Stimulated activated CD4-positive, alpha-beta T cell treated with anti-CD3 and anti-CD28 coated beads, Interleukin-1b, Interleukin-23, amount 100 ng/mL, for 4 hours (primary cell): ENCODE data around the gene PDE4A.
A peak's percentile ranks its signal among the peaks of the same experiment; 100 is the strongest.
"Not testable (repeated sequence)": the region's sequence is repeated elsewhere in the genome, so short reads cannot be mapped to it uniquely, and the experiment has no call there.

Experiments
- DNase-seq, 2 donors: peaks; one replicate each; pipeline ENCODE4 v3.0.0-alpha.2; 2020; ENCODE audit warnings: low read depth in 2 of 2

PDE4A gene

DNA sequence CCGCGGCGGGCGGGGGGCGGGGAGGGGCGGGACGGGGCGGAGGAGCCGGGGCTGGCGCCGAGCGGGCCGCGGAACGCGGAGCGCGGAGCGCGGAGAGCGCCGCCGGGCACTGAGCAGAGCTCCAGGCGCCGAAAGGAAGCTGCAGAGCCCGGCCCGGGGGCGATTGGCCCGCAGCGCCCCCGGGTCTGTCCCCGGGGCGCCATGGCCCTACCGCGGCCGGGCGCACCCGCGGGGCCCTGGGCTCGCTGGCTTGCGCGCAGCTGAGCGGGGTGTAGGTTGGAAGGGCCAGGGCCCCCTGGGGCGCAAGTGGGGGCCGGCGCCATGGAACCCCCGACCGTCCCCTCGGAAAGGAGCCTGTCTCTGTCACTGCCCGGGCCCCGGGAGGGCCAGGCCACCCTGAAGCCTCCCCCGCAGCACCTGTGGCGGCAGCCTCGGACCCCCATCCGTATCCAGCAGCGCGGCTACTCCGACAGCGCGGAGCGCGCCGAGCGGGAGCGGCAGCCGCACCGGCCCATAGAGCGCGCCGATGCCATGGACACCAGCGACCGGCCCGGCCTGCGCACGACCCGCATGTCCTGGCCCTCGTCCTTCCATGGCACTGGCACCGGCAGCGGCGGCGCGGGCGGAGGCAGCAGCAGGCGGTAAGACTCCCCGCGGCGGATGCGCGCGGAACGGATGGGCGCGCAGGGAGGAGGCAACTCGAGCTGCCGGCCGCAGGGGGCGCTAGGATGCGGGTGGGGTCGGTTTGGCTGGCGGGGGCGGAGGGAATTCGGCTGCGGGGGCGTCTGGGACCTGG lies at the start of gene PDE4A:
Gene PDE4A, plus strand, starts transcription at position 95 of the 796 bp plus-strand sequence. Its CDS starts 227 bp downstream, at position 322.
- peak in 1 of 2 donors; percentile 50 for DNase-seq

DNA sequence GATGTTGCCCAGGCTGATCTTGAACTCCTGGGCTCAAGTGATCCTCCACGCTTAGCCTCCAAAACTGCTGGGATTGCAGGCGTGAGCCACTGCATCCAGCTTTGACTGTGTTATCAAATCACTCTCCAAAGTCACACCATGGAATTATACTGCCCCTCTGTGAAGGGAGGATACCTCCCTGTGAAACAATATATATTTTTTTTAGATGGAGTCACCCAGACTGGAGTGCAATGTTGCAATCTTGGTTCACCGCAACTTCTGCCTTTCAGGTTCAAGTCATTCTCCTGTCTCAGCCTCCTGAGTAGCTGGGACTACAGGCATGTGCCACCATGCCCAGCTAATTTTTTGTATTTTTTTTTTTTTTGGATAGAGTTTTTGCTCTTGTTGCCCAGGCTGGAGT lies 47.6 kb upstream of the PDE4A start:
- DNase-seq = no peak

DNA sequence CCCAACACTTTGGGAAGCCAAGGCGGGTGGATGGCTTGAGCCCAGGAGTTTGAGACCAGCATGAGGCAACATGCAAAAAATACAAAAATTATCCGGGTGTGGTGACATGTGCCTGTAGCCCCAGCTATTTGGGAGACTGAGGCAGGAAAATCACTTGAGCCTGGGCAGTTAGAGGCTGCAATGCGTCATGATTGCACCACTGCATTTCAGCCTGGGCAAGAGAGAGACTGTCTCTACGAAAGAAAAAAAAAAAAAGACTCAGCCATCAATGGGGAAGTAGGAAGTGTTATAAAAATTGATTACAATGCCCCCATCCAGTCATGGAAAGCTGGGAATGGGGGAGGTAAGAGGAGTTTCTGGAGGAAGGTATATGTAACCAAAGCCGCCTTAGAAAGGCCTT lies 45.4 kb upstream of the PDE4A start:
- DNase-seq = no peak

DNA sequence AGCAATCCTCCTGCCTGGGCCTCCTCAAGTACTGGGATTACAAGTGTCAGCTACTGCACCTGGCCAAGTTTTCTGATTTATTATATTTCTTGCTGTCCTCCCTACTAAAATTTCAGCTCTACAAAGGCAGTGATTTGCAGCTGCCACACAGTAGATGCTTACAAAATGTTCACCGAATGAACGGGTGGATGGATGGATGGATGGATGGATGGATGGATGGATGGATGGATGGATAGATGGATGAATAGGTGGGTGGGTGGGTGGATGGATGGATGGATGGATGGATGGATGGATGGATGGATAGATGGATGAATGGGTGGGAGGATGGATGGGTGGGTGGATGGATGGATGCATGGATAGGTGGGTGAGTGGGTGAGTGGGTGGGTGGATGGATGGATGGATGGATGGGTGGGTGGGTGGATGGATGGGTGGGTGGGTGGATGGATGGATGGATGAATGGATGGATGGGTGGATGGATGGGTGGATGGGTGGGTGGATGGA lies 43.1 kb upstream of the PDE4A start:
- DNase-seq = not testable (repeated sequence)

DNA sequence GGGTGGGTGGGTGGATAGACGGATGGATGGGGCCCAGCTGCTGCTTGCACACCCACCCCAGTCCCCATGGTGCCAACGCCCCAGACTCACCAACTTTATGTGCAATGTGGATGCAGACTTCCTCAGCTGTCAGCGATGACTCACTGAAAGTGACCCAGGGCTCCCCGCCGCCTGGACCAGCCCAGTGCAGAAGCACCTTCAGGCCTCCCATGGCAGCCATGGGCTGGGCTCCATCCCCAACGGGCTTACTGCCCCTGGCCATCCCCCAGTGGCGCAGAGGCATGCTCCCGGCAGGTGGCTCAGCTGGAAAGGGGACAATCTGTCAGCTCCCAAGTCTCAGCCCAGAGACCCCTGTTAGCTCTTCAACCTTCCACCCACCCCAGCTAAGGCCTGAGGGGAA lies 42.2 kb upstream of the PDE4A start:
- no peak for DNase-seq

DNA sequence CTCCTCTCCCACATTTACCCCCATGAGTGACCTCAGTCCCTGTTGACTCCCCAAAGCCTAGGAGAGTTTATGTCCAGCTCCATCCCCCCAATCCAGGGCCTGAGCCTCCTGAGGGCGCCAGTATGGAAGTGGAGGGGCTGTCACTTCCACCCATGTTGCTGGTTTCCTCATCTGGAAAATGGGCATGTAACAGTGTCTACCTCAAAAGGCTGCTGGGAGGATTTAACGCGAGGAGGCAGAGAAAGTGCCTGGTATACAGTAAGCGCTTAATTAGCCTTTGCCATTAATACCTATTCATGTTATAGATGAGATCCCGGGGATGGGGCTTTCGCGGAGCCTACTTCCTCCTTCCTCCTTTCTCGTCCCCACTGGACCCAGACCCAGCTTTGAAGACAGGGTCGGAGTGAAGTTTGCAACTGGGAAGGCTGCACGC lies 40.4 kb upstream of the PDE4A start:
- DNase-seq = no peak

DNA sequence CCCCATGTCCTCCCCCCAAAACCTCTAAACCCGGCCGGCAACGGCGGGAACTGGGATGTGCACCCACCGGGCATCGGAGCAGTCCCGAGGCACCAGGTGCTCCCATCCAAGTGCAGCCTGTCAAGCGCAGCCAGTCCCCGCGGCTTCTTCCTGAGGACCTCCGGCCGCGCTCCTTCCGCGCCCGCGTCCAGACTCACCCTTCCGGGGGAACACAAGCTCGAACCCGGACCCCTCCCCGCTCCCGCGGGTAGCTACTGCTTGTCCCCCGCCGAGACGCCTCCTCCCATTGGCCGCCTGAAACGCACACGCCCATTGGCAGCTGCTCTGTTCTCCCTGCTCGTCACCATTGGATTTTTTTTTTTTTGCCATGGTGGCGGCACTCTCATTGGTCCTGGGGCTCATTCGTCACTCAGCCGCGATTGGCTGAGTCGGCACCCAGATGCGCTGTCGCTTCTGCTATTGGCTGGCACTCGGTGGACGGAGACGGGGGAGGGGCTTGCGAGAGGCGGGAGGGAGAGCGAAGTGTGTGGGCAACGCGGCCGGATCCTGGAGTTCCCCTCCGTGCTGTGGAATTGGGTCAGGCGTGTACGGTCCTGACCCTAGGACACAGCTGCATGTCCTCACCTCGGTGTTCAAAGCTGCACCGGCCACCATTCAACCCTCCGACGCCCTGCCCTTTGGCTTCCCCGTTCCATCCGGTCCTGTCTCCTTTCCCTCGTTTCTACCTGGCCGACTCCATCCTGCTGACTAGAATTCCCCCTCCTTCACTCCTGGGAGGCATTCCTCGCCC lies 39.8 kb upstream of the PDE4A start, which contains the start of gene TYK2:
Gene TYK2, minus strand, starts transcription at position 260 of the 790 bp plus-strand sequence. CDS start 2,166 bp downstream, outside the sequence.
- DNase-seq = peak; percentile 91 to 95

DNA sequence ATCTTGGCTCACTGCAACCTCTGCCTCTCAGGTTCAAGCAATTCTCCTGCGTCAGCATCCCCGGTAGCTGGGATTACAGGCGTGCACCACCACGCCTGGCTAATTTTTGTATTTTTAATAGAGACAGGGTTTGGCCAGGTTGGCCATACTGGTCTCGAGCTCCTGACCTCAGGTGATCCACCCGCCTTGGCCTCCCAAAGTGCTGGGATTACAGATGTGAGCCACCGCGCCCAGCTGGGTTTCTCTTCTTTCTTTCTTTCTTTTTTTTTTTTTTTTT lies 37.2 kb upstream of the PDE4A start:
- not testable (repeated sequence) for DNase-seq

DNA sequence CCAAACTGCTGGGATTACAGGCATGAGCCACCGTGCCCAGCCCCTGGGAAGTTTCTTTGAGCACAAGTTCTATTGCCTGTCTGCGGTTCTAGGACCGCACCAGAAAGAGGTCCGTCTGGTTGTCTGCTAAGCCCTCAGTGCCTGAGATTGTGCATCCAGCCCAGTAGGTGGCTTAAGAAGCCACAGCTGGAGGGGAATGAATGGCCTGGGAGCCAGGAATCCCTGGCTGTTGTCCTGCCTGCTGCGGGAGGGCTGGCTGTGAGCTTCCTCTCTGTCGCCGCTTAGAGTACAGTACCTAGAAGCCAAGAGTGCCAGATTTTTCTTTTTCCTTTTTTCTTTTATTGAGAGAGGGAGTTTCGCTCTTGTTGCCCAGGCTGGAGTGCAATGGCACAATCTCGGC lies 35.8 kb upstream of the PDE4A start:
- DNase-seq = no peak

DNA sequence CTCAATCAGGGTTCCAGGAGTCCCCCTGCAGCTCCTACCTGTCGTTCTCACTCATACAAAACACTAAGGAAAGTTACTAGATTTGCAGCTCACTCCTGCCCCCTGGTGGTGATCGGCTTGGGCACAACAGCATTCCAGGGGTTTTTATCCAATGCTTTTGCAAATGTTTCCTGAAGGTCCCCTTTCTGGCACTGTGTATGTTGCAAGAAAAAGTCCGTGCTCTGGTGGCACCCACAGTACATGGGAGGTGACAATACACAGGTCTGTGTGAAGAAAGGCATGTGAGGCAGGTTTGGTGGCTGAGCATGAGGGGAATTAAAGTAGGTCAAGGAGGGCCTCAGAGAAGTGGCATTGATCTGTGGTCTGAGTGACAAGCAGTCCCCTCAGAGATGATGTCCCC lies 31.4 kb upstream of the PDE4A start:
- peak; percentile 86 to 87 for DNase-seq

DNA sequence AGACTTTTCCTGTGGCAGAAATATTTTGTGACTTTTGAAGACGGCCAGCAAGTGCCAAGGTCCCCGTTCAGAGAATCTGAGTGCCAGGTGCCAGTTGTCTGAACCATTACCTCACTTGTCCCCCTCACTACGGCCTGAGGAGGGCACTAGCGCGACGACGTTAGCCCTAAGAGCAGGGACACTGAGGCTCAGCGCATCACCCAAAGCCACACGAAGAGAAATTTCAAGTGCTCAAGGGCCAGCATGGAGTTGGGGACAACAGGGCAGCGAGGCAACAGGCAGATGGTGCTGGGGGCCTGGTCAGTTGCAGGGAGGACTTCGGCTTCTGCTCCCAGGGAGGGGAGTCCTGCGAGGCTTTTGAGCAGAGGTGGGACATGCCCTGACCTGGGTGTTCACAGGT lies 30.5 kb upstream of the PDE4A start:
- DNase-seq = no peak

DNA sequence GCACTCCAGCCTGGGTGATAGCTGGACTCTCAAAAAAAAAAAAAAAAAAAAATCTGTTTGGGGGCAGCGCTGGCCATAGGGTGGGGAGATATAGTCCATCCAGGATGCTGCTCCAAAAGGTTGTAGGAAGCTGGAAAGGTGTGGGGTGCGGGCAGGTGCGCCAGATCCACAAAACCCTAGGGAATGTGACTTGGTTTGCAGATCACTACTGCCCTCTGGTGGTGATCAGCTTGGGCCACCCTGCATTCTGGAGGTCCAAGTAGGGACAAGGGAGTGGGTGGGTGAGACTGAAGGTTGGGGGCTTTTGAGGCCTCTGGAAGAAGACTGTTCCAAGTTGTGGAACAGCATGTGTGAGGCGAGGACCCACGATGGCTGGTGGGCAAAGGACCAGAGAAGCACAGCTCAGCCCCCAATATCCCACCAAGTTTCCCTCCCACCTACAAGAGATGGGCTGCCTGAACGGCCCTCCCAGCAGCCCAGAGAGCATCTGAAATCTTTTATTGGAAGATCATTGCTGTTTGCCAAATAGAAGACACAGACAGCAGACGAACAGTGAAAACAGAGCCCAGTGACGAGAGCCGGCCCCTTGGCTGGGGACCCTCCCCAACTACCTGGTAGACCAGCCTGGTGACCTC lies 29.6 kb upstream of the PDE4A start:
- DNase-seq = peak; percentile 44 to 69

DNA sequence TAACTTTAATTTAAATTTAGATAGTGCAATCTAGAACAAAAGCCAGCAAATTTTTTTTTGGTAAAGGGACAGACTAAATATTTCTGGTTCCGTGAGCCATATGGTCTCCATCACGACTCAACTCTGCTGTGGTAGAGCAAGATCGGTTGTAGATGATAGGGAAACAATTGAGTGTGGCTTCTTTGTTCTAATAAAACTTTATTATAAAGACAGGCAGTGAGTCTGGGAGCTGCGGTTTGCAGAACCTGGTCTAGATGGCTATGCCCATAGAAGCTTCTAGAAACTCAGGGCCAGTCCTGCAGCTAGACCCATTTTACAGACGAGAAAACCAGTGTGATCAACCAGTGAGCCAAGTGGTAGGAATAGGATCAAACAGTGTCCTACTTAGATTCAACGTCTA lies 28.2 kb upstream of the PDE4A start:
- DNase-seq = no peak

DNA sequence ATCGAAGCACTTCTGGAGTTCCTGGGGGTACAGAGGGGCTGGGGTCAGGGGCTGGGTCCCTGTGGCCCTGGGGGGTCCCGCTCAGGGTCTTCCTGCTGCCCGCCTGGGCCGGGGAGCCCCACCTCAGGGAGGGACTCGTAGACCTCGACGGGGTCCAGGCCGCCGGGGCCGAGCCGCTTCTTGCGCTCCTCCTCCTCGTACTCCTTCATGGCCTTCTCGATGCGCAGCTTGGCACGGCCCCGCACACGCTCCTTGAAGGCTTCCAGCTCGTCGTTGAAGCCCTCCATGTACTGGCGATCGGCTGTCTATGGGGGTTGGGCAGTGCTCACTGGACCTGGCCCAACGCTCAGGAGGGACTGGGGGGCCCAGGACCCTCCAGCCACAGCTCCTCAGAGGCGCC lies 27.2 kb upstream of the PDE4A start:
- DNase-seq = no peak

DNA sequence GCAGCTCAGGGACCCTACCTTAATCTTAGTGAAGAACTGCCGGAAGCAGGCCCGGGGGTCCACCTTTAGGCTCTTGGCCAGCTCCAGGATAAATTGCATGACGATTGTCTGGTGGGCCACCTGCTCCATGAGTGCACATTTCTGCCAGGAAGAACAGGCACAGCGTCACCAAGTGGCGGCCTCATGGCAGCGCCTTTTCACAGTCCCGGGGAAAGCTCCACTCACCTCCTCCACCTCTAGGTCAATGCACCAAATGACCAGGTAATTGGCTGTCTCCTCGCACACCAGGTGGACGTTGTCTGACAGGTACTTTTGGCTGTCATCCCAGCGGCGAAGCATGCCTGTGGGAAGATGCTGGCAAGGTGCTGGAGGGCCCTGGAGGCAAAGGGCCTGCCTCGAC lies 25.3 kb upstream of the PDE4A start:
- DNase-seq = no peak

DNA sequence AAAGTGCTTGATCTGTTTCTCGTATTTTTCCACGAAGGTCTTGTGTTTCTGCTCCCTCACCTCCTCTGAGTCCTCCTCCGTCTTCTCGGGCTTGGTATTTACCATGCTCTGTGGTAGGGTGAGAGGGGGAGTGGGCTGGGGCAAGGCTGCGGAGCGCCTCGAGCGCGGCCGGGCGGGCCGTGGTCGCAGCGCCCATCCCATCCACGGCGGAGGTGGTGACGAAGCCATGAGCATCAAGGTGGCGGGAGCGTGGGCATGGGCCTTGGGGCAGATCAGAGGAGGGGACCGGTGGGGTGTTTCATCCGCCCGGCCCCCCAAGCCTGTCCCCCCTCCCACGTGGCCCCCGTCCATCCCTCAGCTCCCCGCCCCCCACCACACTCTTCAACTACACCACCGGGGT lies 24.9 kb upstream of the PDE4A start:
- no peak for DNase-seq

DNA sequence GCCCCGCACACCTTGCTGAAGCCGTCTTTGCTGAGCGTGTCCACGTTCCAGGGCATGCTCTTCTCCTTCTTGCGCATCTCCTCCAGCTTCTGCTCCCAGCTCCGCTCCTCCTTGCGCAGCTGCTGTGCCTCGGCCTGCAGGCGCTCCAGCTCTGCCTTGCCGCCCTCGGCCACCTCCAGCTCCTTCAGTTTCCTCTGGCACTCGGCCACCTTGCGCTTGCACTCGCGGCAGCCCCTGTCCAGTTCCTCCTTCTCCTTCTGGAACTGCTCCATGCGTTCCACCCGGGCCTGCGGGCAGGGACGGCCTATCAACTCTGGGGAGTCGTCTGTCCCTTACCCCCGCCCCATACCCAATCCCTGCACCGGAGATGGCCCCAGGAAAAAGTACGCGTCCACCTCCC lies 24.4 kb upstream of the PDE4A start:
- no peak for DNase-seq

DNA sequence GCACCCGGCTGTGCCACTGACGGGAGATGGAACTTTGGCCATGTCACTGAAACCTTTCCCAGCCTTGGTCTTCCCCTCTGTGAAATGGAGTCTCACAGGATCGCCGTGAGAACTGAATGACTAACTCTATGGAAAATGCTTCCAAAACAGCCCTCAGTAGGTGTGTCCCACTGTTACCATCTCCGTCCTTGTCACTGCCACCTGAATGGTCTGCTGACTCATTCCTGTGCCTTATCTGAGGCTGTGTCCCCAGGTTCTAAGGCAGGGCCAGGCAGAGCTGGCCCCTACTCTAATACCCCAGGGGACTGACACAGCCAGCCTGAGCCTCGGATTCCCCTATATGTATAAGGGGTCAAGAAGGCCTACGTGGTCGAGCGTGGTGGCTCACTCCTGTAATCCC lies 21.5 kb upstream of the PDE4A start:
- no peak for DNase-seq

DNA sequence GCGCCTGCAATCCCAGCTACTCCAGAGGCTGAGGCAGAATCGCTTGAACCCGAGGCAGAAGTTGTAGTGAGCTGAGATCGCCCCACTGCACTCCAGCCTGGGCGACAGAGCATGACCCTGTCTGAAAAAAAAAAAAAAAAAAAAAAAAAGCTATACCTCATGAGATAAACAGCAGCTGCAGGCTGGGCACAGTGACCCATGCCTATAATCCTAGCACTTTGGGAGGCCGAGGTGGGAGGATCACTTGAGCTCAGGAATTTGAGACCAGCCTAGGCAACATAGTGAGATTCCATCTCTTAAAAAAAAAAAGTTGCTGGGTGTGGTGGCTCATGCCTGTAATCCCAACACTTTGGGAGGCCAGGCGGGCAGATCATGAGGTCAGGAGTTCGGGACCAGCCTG lies 21.0 kb upstream of the PDE4A start:
- DNase-seq = not testable (repeated sequence)

DNA sequence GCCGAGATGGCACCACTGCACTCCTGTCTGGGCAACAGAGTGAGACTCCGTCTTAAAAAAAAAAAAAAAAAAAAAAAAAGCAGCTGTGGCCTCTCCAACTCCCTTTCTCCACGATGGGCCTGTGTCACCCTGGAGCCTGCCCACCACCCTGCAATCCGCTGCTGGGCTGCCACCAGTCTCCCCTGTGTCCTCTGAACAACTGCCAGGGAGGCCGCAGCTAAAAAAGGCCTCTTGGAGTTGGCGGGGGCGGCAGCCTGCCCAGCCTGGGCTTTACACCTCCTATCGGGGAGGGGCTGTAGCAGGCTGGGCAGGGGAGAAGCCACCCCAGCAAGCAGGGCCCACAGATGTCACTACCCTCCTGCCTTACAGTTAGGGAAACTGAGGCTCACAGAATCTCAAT lies 20.5 kb upstream of the PDE4A start:
- DNase-seq = no peak

DNA sequence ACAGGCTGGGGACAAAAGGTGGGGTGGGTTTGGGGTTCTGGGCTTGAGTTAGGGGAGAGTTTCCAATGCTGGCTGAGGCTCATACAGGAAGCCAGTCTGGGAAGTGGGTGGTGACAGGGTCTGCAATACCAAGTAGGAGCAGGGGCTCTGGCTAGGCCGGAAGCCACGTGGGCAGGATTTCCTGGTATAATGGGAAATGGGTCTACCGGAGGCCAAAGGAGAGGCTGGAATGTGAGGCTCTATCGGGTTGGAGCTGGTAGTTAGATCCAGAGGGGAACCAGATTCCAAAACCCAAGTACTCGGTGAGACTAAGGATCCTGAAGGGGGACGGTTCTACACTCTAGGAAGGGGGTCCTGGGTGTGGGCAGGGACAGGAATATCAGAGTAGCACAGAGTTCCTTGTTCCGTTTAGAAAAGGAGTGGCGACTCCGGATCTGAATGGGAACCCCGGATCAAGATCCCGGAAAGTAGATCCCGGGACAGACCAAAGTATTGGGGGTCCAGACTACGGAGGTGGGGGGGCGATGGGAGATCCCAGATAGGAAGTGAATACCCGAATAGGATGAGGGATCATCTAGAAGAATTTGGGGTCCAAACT lies 17.8 kb upstream of the PDE4A start:
- DNase-seq = no peak
